Measurements from ENCODE around the gene SEC24C.

SEC24C gene

GRCh38 chr10:73814276-73814895 is 70.2 kb downstream of the SEC24C start:
- DNase-seq, result no peak

GRCh38 chr10:73814896-73815718 is 70.9 kb downstream of the SEC24C start:
- no peak for DNase-seq

- no peak for DNase-seq
Measured at GRCh38 chr10:73815719-73816030, 71.5 kb downstream of the SEC24C start.

GRCh38 chr10:73816917-73817729 is 73.0 kb downstream of the SEC24C start:
- no peak for DNase-seq

GRCh38 chr10:73817826-73818225 is 73.7 kb downstream of the SEC24C start:
- DNase-seq, result no peak

GRCh38 chr10:73818402-73818801 is 74.2 kb downstream of the SEC24C start:
- DNase-seq, result no peak

- no peak for DNase-seq
Measured at GRCh38 chr10:73819081-73819480, 74.9 kb downstream of the SEC24C start.

- no peak for DNase-seq
Measured at GRCh38 chr10:73819513-73820093, 75.4 kb downstream of the SEC24C start.
